Activated T-cell treated with anti-CD3 and anti-CD28 coated beads, Interleukin-2, amount 50 U/mL, for 72 hours (primary cell): Measurements from ENCODE around the gene GNG4. TPM values are rescaled to one million over a fixed set of nuclear protein-coding genes. Genes with fewer than 3 reads are reported as not detected.

Experiments
- ATAC-seq, 2 donors: fragments of 150-1000 bp; cut with Tn5 transposase; replicated peaks in 1 of 2; 2 replicates each; pipeline ENCODE4 v1.10.0; 2021; ENCODE audit warnings: moderate library complexity in 2 of 2, mild to moderate bottlenecking in 1 of 2
- DNase-seq, 2 donors: peaks; one replicate each; pipeline ENCODE4 v3.0.0; 2021 to 2022; ENCODE audit warnings: mixed read lengths in 1 of 2
- H3K27ac Mint-ChIP-seq: one replicate; pipeline ENCODE4 v1.8.0; 2022; ENCODE audit warnings: mild to moderate bottlenecking, moderate library complexity, mixed read lengths
- H3K27me3 Mint-ChIP-seq: one replicate; pipeline ENCODE4 v1.8.0; 2022; ENCODE audit warnings: low read depth, mixed read lengths
- H3K36me3 Mint-ChIP-seq, 2 donors: one replicate each; pipeline ENCODE4 v1.8.0; 2022; ENCODE audit warnings: mixed read lengths in 2 of 2, mild to moderate bottlenecking in 1 of 2; ENCODE audit not compliant: insufficient read depth in 2 of 2
- H3K4me1 Mint-ChIP-seq: one replicate; pipeline ENCODE4 v1.8.0; 2022; ENCODE audit warnings: low read depth, mixed read lengths
- H3K4me3 Mint-ChIP-seq, 2 donors: one replicate each; pipeline ENCODE4 v1.8.0; 2022; ENCODE audit warnings: mild to moderate bottlenecking in 2 of 2, mixed read lengths in 2 of 2, moderate library complexity in 2 of 2
- H3K9me3 Mint-ChIP-seq, 2 donors: one replicate each; pipeline ENCODE4 v1.8.0; 2022; ENCODE audit warnings: mixed read lengths in 2 of 2
- total RNA-seq, 2 donors: library from RNA; stranded (reverse); gene quantifications; one replicate each; pipeline ENCODE4 v1.2.3, GENCODE V29; 2022

Gene GNG4
- 10 to 100 TPM; 13.9 to 20.4 TPM for total RNA-seq

- peak; percentile 37 to 40 for DNase-seq
- peak; percentile 47 to 50 for ATAC-seq
- Mint-ChIP-seq H3K27me3 (peaks cover 77% of the 10 kb centered on the region), H3K4me1 (peaks cover 26% of the 10 kb centered on the region), H3K36me3 (peaks cover 1 to 8% of the 10 kb centered on the region in 2 donors), H3K27ac (no peak within 1 kb of the TSS), H3K4me3 (peak within 1 kb of the TSS; percentile 90 to 93), H3K9me3 (peaks cover 0 to 4% of the 10 kb centered on the region in 2 donors)
These were observed at the start of gene GNG4 for GRCh38 chr1:235649368-235650163. GNG4 (minus strand) TSS chr1:235649784; CDS start chr1:235583838, 65,946 bp downstream.

DNA sequence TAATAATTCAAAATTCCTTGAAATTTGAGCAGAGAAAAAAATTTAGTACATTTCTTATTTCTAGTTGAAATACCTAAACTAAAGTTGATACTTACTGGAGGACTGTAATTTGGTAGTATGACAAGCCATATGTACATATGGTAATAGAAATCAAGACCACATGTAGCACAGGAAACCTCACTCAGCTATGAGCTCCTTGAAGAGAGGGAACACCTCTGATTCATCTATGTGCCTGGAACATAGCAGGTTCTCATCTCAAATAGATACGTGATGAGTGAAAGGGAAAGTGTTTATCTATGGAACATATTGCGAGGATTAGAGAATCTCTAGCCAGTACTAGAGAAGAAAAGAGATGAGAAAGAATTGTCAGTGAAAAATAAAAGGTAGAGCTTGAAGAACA lies 47.9 kb upstream of the GNG4 start:
- Mint-ChIP-seq H3K27me3 (no peaks in the 10 kb centered on the region), H3K27ac (peak overlapping the region; percentile 40), H3K4me1 (peaks cover 21% of the 10 kb centered on the region), H3K36me3 (peaks cover 19 to 29% of the 10 kb centered on the region in 2 donors), H3K4me3 (peak overlapping the region; percentile 11 to 53), H3K9me3 (no peaks in the 10 kb centered on the region)
- DNase-seq (peak; percentile 12 to 26), ATAC-seq (peak; percentile 99)

DNA sequence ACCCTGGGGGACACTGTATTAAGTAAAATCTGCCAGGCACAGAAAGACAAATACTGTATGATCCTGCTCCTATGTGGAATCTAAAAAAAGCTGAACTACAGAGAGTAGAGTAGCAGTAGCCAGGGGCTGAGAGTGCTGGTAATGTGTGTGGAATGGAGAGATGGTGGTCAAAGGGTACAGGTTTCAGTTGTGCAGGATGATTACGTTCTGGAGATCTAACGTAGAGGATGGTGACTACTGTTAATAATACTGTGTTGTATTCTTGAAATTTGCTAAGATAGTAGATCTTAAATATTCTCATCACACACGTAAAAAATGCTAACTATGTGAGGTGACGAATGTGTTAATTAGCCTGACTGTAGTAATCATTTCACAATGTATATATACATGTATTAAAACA lies 39.8 kb upstream of the GNG4 start:
- no peaks in the 10 kb centered on the region for H3K27me3 Mint-ChIP-seq
- no peak overlapping the region for H3K27ac Mint-ChIP-seq
- ATAC-seq (no peak), DNase-seq (no peak)
- no peaks in the 10 kb centered on the region for H3K4me1 Mint-ChIP-seq
- H3K4me3 Mint-ChIP-seq = no peak overlapping the region
- peaks cover 2 to 15% of the 10 kb centered on the region in 2 donors for H3K36me3 Mint-ChIP-seq
- no peaks in the 10 kb centered on the region for H3K9me3 Mint-ChIP-seq

DNA sequence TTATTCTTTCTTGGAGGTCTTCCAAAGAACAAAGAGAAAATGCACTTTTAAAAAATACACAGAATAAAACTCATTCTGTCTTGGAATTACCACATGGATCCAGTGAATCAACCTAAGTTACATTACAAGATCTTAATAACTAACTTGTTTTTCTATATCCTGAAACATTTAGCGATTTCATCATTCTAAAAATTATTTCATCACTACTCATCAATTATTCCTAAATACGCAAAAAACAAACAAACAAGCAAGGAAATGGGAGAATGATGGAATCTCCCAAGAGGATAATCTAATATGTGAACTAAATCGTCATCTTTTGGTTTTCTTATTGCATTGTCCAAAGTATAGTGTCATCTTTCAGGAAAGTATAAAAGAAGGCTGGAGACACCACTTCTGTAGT lies 38.5 kb upstream of the GNG4 start:
- peaks cover 2 to 12% of the 10 kb centered on the region in 2 donors for H3K36me3 Mint-ChIP-seq
- ATAC-seq = no peak

DNA sequence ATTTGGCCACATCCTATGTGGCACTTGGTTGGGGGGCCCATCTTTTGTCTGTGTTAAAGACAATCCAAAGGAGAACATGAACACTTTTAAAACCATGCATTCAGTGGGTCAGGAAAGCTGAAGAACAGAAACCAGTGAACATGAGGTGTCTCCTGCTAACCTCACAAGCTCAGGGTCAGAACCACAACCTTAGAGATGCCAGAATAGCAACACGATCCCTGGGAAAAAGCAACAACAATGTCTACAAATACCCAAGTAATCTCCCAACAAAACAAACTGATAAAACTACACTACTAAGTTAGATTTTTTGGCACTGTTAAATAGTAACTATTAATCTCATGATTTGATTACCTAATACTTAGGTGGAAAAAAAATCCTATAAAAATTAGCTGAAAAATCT lies 34.1 kb upstream of the GNG4 start:
- no peaks in the 10 kb centered on the region for H3K4me1 Mint-ChIP-seq
- ATAC-seq (no peak), DNase-seq (no peak)
- H3K4me3 Mint-ChIP-seq = no peak overlapping the region
- peaks cover 8 to 13% of the 10 kb centered on the region in 2 donors for H3K36me3 Mint-ChIP-seq
- H3K27ac Mint-ChIP-seq = no peak overlapping the region
- no peaks in the 10 kb centered on the region for H3K27me3 Mint-ChIP-seq
- H3K9me3 Mint-ChIP-seq = no peaks in the 10 kb centered on the region

More for the DNA sequence above, 38.5 kb upstream of the GNG4 start:
- no peaks in the 10 kb centered on the region for H3K27me3 Mint-ChIP-seq
- no peak for DNase-seq
- H3K4me1 Mint-ChIP-seq = no peaks in the 10 kb centered on the region
- peak overlapping the region; percentile 55 for H3K27ac Mint-ChIP-seq
- no peaks in the 10 kb centered on the region for H3K9me3 Mint-ChIP-seq
- H3K4me3 Mint-ChIP-seq = no peak overlapping the region

GRCh38 chr1:235682216-235682615 lies 32.6 kb upstream of the GNG4 start:
- ATAC-seq = no peak

GRCh38 chr1:235679644-235680043 lies 30.1 kb upstream of the GNG4 start:
- Mint-ChIP-seq H3K9me3 (peaks cover 4% of the 10 kb centered on the region in 2 donors), H3K27ac (no peak overlapping the region), H3K27me3 (no peaks in the 10 kb centered on the region), H3K36me3 (peaks cover 26 to 29% of the 10 kb centered on the region in 2 donors), H3K4me3 (no peak overlapping the region), H3K4me1 (no peaks in the 10 kb centered on the region)
- DNase-seq (no peak), ATAC-seq (no peak)

More at GRCh38 chr1:235682216-235682615, 32.6 kb upstream of the GNG4 start:
- peaks cover 8 to 12% of the 10 kb centered on the region in 2 donors for H3K36me3 Mint-ChIP-seq
- H3K27ac Mint-ChIP-seq = no peak overlapping the region
- no peaks in the 10 kb centered on the region for H3K27me3 Mint-ChIP-seq
- no peaks in the 10 kb centered on the region for H3K9me3 Mint-ChIP-seq
- no peaks in the 10 kb centered on the region for H3K4me1 Mint-ChIP-seq
- H3K4me3 Mint-ChIP-seq = no peak overlapping the region
- no peak for DNase-seq

- no peak overlapping the region for H3K27ac Mint-ChIP-seq
- no peak for ATAC-seq
- H3K4me1 Mint-ChIP-seq = no peaks in the 10 kb centered on the region
- H3K4me3 Mint-ChIP-seq = no peak overlapping the region
- peaks cover 4 to 6% of the 10 kb centered on the region in 2 donors for H3K9me3 Mint-ChIP-seq
- H3K36me3 Mint-ChIP-seq = peaks cover 28 to 34% of the 10 kb centered on the region in 2 donors
- H3K27me3 Mint-ChIP-seq = no peaks in the 10 kb centered on the region
- no peak for DNase-seq
These were observed 29.4 kb upstream of the GNG4 start for GRCh38 chr1:235679005-235679404.

- H3K36me3 Mint-ChIP-seq = peaks cover 45 to 63% of the 10 kb centered on the region in 2 donors
- ATAC-seq (no peak), DNase-seq (no peak)
- H3K9me3 Mint-ChIP-seq = peaks cover 25 to 28% of the 10 kb centered on the region in 2 donors
- no peaks in the 10 kb centered on the region for H3K4me1 Mint-ChIP-seq
- H3K27ac Mint-ChIP-seq = peak overlapping the region; percentile 61
- no peak overlapping the region for H3K4me3 Mint-ChIP-seq
- no peaks in the 10 kb centered on the region for H3K27me3 Mint-ChIP-seq
These were observed 25.7 kb upstream of the GNG4 start for GRCh38 chr1:235675152-235675890.

DNA sequence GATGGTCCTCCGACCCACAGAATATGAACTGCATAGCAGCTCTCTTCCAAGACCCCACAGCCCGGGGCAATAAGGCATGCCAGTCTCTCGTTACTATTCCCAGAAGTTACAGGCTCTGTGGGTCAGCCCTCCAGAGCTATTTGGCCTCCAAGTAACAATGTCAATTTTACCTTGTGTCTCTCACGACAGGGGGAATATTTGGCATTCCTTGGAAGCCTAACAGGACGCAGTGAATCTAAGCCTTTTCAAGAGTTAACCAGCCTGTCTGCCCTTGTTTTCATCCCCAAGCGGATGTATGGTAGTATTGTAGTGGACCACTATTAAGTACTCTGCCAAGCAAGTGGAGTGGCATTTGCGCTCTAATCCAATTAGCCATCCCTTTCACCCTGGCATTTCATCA lies 24.4 kb upstream of the GNG4 start:
- Mint-ChIP-seq H3K27me3 (no peaks in the 10 kb centered on the region), H3K36me3 (peaks cover 50 to 73% of the 10 kb centered on the region in 2 donors), H3K4me1 (no peaks in the 10 kb centered on the region), H3K9me3 (peaks cover 30 to 33% of the 10 kb centered on the region in 2 donors), H3K27ac (no peak overlapping the region), H3K4me3 (no peak overlapping the region)
- no peak for DNase-seq
- ATAC-seq = no peak

GRCh38 chr1:235671992-235672391 lies 22.4 kb upstream of the GNG4 start:
- no peak for DNase-seq
- no peaks in the 10 kb centered on the region for H3K4me1 Mint-ChIP-seq
- peaks cover 30 to 33% of the 10 kb centered on the region in 2 donors for H3K9me3 Mint-ChIP-seq
- H3K4me3 Mint-ChIP-seq = no peak overlapping the region
- H3K27ac Mint-ChIP-seq = no peak overlapping the region
- H3K27me3 Mint-ChIP-seq = no peaks in the 10 kb centered on the region
- no peak for ATAC-seq
- H3K36me3 Mint-ChIP-seq = peaks cover 50 to 75% of the 10 kb centered on the region in 2 donors

- no peaks in the 10 kb centered on the region for H3K27me3 Mint-ChIP-seq
- no peaks in the 10 kb centered on the region for H3K4me1 Mint-ChIP-seq
- H3K27ac Mint-ChIP-seq = no peak overlapping the region
- peaks cover 39 to 58% of the 10 kb centered on the region in 2 donors for H3K36me3 Mint-ChIP-seq
- no peak overlapping the region for H3K4me3 Mint-ChIP-seq
- ATAC-seq = no peak
- H3K9me3 Mint-ChIP-seq = peaks cover 26 to 31% of the 10 kb centered on the region in 2 donors
- DNase-seq = no peak
These were observed 20.7 kb upstream of the GNG4 start for GRCh38 chr1:235670157-235670776.

DNA sequence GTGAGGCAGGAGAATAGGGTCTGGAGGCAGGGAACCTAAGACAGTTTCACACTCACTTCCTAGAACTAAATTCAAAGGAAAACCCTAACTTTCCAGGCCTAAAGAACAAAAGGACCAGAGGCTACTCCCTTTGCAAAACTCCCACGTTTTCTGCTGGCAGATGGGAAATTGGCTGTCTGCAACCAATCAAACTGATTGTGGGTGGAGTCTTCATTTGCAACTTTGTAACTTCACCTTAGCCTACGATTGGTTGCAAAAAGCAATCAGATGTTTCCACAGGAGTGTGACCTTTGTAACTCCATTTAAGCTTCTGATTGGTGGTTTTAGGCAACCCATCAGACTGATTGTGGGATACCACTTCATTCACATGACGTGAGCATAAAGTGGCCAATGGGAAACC lies 19.7 kb upstream of the GNG4 start:
- peaks cover 32 to 51% of the 10 kb centered on the region in 2 donors for H3K36me3 Mint-ChIP-seq
- no peak overlapping the region for H3K4me3 Mint-ChIP-seq
- no peaks in the 10 kb centered on the region for H3K27me3 Mint-ChIP-seq
- ATAC-seq (no peak), DNase-seq (no peak)
- no peaks in the 10 kb centered on the region for H3K4me1 Mint-ChIP-seq
- peaks cover 26 to 29% of the 10 kb centered on the region in 2 donors for H3K9me3 Mint-ChIP-seq
- H3K27ac Mint-ChIP-seq = no peak overlapping the region
